ENCODE results near the gene CDK5RAP2.
"Not testable (repeated sequence)": the region's sequence is repeated elsewhere in the genome, so short reads cannot be mapped to it uniquely, and the experiment has no call there.

Gene CDK5RAP2

GRCh38 chr9:120542701-120543490 lies 37.1 kb downstream of the CDK5RAP2 start:
- DNase-seq: no peak

- DNase-seq: no peak
Measured at GRCh38 chr9:120541921-120542320, 38.0 kb downstream of the CDK5RAP2 start.

GRCh38 chr9:120539951-120540350 lies 40.0 kb downstream of the CDK5RAP2 start:
- no peak for DNase-seq

- no peak for DNase-seq
Measured at GRCh38 chr9:120538339-120538738, 41.6 kb downstream of the CDK5RAP2 start.

GRCh38 chr9:120536949-120537640 lies 42.9 kb downstream of the CDK5RAP2 start:
- DNase-seq: no peak

- DNase-seq: no peak
Measured at GRCh38 chr9:120536094-120536493, 43.9 kb downstream of the CDK5RAP2 start.

- DNase-seq: no peak
Measured at GRCh38 chr9:120534266-120534665, 45.7 kb downstream of the CDK5RAP2 start.

GRCh38 chr9:120532891-120533290 lies 47.1 kb downstream of the CDK5RAP2 start:
- no peak for DNase-seq

GRCh38 chr9:120532475-120532874 lies 47.5 kb downstream of the CDK5RAP2 start:
- no peak for DNase-seq

GRCh38 chr9:120531683-120532300 lies 48.2 kb downstream of the CDK5RAP2 start:
- DNase-seq: no peak

GRCh38 chr9:120530220-120530832 lies 49.6 kb downstream of the CDK5RAP2 start:
- DNase-seq: not testable (repeated sequence)

GRCh38 chr9:120528829-120529228 lies 51.1 kb downstream of the CDK5RAP2 start:
- DNase-seq: no peak

GRCh38 chr9:120528327-120528726 lies 51.6 kb downstream of the CDK5RAP2 start:
- no peak for DNase-seq

GRCh38 chr9:120526534-120526933 lies 53.4 kb downstream of the CDK5RAP2 start:
- DNase-seq: no peak

- no peak for DNase-seq
Measured at GRCh38 chr9:120524863-120525262, 55.1 kb downstream of the CDK5RAP2 start.

GRCh38 chr9:120524038-120524437 lies 55.9 kb downstream of the CDK5RAP2 start:
- DNase-seq: no peak

GRCh38 chr9:120522558-120522957 lies 57.4 kb downstream of the CDK5RAP2 start:
- DNase-seq: no peak

- DNase-seq: no peak
Measured at GRCh38 chr9:120522032-120522431, 57.9 kb downstream of the CDK5RAP2 start.

- no peak for DNase-seq
Measured at GRCh38 chr9:120521101-120521500, 58.9 kb downstream of the CDK5RAP2 start.

GRCh38 chr9:120515996-120516395 lies 64.0 kb downstream of the CDK5RAP2 start:
- DNase-seq: not testable (repeated sequence)

GRCh38 chr9:120515481-120515880 lies 64.5 kb downstream of the CDK5RAP2 start:
- not testable (repeated sequence) for DNase-seq

GRCh38 chr9:120514405-120514804 lies 65.6 kb downstream of the CDK5RAP2 start:
- no peak for DNase-seq

GRCh38 chr9:120513825-120514396 lies 66.1 kb downstream of the CDK5RAP2 start:
- DNase-seq: no peak

Measured in bone marrow (tissue), 2 donors.